ENCODE results near the gene AKAP12. TPM values are rescaled to one million over a fixed set of nuclear protein-coding genes. Genes with fewer than 3 reads are reported as not detected.
"Not testable (repeated sequence)": the region's sequence is repeated elsewhere in the genome, so short reads cannot be mapped to it uniquely, and the experiment has no call there.

Gene AKAP12
- total RNA-seq, 1 donor from 2014 or later = 53.9 TPM

DNA sequence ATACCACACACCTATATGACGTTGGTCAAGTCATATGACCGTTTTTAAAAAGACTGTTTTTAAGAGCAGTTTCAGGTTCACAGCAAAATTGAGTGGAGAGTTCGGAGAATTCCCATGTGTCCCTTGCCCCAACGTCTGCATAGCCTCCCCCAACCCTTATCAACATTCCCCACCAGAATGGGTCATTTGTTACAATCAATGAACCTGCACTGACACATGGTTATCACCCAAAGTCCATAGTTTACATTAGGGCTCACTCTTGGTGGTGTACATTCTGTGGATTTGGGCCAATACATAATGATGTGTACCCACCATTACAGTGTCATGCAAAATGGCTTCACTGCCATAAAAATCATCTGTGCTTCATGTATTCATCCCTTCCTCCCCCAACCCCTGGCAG, 99.6 kb downstream of the AKAP12 start:
- H3K9me3 ChIP-seq = no peaks in the 10 kb centered on the region

DNA sequence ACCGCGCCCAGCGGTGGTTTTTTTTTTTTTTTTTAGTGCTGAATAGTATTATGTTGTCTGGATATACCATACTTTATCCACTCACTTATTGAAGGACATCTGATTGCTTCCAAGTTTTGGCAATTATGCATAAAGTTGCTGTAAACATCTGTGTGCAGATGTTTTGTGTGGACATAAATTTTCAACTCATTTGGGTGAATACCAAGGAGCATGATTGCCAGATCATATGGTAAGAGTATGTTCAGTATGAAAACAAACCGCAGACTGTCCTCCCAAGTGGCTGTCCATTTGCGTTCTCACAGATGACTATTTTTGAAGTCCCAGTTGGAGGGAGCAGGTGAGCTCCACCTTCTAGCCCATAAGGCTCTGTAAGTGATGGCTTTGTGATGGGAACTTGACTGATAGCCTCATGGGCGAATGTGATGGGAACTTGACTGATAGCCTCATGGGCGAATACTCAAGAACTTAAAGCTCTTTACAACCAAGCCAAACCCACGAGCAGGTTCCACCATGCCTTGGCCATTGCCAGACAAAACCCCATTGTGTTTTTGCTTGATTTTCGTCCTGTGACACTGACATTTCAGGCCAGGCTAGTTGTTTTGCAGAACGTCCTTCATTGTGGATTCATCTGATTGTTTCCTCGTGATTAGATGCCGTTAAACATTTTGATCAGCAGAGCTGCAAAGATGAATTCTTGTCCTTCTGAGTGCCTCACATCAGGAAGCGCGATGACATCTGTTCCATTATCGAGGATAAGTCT, 100.6 kb downstream of the AKAP12 start:
- no peaks in the 10 kb centered on the region for H3K9me3 ChIP-seq
- DNase-seq (ENCODE audit: low spot score in 2 of 2) = no peak
- no peak overlapping the region for H3K4me3 ChIP-seq
- H3K4me1 ChIP-seq = no peaks in the 10 kb centered on the region
- TF ChIP-seq, protein P1, sequence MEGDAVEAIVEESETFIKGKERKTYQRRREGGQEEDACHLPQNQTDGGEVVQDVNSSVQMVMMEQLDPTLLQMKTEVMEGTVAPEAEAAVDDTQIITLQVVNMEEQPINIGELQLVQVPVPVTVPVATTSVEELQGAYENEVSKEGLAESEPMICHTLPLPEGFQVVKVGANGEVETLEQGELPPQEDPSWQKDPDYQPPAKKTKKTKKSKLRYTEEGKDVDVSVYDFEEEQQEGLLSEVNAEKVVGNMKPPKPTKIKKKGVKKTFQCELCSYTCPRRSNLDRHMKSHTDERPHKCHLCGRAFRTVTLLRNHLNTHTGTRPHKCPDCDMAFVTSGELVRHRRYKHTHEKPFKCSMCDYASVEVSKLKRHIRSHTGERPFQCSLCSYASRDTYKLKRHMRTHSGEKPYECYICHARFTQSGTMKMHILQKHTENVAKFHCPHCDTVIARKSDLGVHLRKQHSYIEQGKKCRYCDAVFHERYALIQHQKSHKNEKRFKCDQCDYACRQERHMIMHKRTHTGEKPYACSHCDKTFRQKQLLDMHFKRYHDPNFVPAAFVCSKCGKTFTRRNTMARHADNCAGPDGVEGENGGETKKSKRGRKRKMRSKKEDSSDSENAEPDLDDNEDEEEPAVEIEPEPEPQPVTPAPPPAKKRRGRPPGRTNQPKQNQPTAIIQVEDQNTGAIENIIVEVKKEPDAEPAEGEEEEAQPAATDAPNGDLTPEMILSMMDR (IDR thresholded peaks at IDR 0.05) = no peak
- peaks cover 0 to 8% of the 10 kb centered on the region in 2 donors for H3K36me3 ChIP-seq
- intact Hi-C loops (cut with DNase I) = no loop called here
- H3K27me3 ChIP-seq = no peaks in the 10 kb centered on the region
- no peak overlapping the region for H3K27ac ChIP-seq

More for the DNA sequence above, 99.6 kb downstream of the AKAP12 start:
- DNase-seq (ENCODE audit: low spot score in 2 of 2) = no peak
- no peak overlapping the region for H3K4me3 ChIP-seq
- H3K27me3 ChIP-seq = no peaks in the 10 kb centered on the region
- no peaks in the 10 kb centered on the region for H3K4me1 ChIP-seq
- H3K36me3 ChIP-seq = peaks cover 0 to 8% of the 10 kb centered on the region in 2 donors
- intact Hi-C loops (cut with DNase I) = loop anchor here (5.0 kb wide), 1 partner anchor 522 kb away; no protein-coding TSS in a partner anchor
- H3K27ac ChIP-seq = no peak overlapping the region
- TF ChIP-seq, protein P1 (IDR thresholded peaks at IDR 0.05) = no peak

DNA sequence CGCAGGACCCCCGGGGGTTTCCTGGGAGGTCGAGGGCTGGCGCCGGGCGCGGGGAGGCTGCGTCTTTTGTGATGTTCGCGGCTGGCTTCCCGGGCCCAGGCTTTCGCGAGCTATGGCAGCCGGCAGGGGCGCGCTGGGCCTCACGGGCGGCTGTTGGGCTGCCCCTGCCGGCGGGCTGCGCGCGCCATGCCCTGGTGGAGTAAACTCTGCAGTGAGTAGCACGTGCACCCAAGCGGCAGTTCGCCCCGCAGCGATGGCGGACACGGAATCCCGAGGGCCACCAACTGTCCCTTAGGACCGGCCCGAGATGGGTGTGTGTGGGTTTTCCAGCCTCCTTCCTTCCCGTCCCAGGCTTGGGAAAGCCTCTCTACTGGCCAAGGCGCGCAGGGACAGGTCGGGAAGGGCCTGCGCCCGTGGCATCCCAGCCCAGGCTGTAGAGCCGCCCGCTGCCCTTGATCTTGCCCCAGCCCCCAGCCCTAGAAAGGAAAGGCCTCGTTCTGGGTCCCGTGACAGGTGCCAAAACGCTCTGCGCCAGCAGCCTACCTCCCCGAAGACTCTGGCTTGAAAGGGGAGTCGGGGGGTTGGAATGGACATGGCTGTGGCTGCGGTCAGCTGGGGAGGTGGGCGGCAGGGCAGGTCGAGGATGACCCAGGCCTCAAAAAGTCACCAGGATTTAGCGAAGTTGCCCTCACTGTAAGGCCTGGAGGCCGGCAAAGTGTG, 101.9 kb downstream of the AKAP12 start:
- Histone ChIP-seq H3K36me3 (peaks cover 0 to 8% of the 10 kb centered on the region in 2 donors), H3K4me3 (no peak overlapping the region), H3K9me3 (no peaks in the 10 kb centered on the region), H3K27me3 (no peaks in the 10 kb centered on the region), H3K27ac (no peak overlapping the region), H3K4me1 (no peaks in the 10 kb centered on the region)
- DNase-seq (ENCODE audit: low spot score in 2 of 2) = no peak
- TF ChIP-seq, protein P1 (IDR thresholded peaks at IDR 0.05) = no peak
- intact Hi-C loops (cut with DNase I) = no loop called here

DNA sequence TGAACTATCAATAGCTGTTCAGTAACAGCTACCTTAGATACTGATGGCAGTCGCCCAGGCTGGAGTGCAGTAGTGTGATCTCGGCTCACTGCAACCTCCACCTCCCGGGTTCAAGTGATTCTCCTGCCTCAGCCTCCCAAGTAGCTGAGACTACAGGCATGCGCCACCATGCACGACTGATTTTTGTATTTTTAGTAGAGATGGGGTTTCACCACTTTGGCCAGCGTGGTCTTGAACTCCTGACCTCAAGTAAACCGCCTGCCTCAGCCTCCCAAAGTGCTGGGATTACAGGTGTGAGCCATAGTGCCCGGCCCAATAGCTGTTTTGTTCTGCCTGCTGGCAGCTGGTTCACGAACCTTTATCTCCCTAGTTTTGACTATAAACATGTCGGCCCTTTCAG, 103.0 kb downstream of the AKAP12 start:
- not testable (repeated sequence) for H3K27ac ChIP-seq, H3K27me3 ChIP-seq

DNA sequence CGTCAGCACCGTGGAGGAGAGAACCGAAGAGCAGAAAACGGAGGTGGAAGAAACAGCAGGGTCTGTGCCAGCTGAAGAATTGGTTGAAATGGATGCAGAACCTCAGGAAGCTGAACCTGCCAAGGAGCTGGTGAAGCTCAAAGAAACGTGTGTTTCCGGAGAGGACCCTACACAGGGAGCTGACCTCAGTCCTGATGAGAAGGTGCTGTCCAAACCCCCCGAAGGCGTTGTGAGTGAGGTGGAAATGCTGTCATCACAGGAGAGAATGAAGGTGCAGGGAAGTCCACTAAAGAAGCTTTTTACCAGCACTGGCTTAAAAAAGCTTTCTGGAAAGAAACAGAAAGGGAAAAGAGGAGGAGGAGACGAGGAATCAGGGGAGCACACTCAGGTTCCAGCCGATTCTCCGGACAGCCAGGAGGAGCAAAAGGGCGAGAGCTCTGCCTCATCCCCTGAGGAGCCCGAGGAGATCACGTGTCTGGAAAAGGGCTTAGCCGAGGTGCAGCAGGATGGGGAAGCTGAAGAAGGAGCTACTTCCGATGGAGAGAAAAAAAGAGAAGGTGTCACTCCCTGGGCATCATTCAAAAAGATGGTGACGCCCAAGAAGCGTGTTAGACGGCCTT, 110.0 kb downstream of the AKAP12 start:
- TF ChIP-seq, protein P1 (IDR thresholded peaks at IDR 0.05) = no peak
- H3K36me3 ChIP-seq = peaks cover 0 to 14% of the 10 kb centered on the region in 2 donors
- no peaks in the 10 kb centered on the region for H3K27me3 ChIP-seq

More for the DNA sequence above, 103.0 kb downstream of the AKAP12 start:
- H3K36me3 ChIP-seq; H3K9me3 ChIP-seq; intact Hi-C loops (cut with DNase I); H3K4me1 ChIP-seq; H3K4me3 ChIP-seq; DNase-seq (ENCODE audit: low spot score in 2 of 2): not testable (repeated sequence)

More for the DNA sequence above, 110.0 kb downstream of the AKAP12 start:
- no peak overlapping the region for H3K4me3 ChIP-seq
- no peaks in the 10 kb centered on the region for H3K9me3 ChIP-seq
- intact Hi-C loops (cut with DNase I) = no loop called here
- H3K27ac ChIP-seq = no peak overlapping the region
- no peak for DNase-seq (ENCODE audit: low spot score in 2 of 2)
- no peaks in the 10 kb centered on the region for H3K4me1 ChIP-seq
